Spleen (tissue), 11 donors: Measurements from ENCODE around the gene MAP1LC3C. TPM values are rescaled to one million over a fixed set of nuclear protein-coding genes. Genes with fewer than 3 reads are reported as not detected.

ENCODE experiments used
- DNase-seq: peaks from one replicate; pipeline ENCODE4 v3.0.0-alpha.2; 2020
- H3K27ac ChIP-seq, 8 donors: fragments of 200-600 bp; sonication (generic) in 7 of 8; 1 replicate in 4 of 8; 2 replicates in 4 of 8; pipeline versions ENCODE4 v1.5.0 to v1.8.0; 2016 to 2021; ENCODE audit warnings: inconsistent platforms in 4 of 8, mild to moderate bottlenecking in 4 of 8, moderate library complexity in 1 of 8
- H3K27me3 ChIP-seq, 7 donors: fragments of 200-600 bp; sonication (generic) in 6 of 7; replicated peaks in 1 of 7; 1 replicate in 4 of 7; 2 replicates in 3 of 7; pipeline versions ENCODE4 v1.5.0 to v1.8.0; 2016 to 2021; ENCODE audit warnings: inconsistent platforms in 3 of 7, mild to moderate bottlenecking in 1 of 7
- H3K36me3 ChIP-seq, 6 donors: fragments of 200-600 bp; sonication (generic) in 5 of 6; 1 replicate in 4 of 6; 2 replicates in 2 of 6; pipeline versions ENCODE4 v1.5.0 to v1.8.0; 2016 to 2021; ENCODE audit warnings: inconsistent platforms in 2 of 6
- H3K4me1 ChIP-seq, 6 donors: fragments of 200-600 bp; sonication (generic) in 5 of 6; 1 replicate in 3 of 6; 2 replicates in 3 of 6; pipeline versions ENCODE4 v1.5.0 to v1.8.0; 2016 to 2021; ENCODE audit warnings: inconsistent platforms in 3 of 6
- H3K4me3 ChIP-seq, 8 donors: fragments of 200-600 bp; sonication (generic) in 7 of 8; 1 replicate in 4 of 8; 2 replicates in 4 of 8; pipeline versions ENCODE4 v1.5.0 to v1.8.0; 2016 to 2021; ENCODE audit warnings: inconsistent platforms in 4 of 8, mild to moderate bottlenecking in 4 of 8, moderate library complexity in 2 of 8
- H3K9me3 ChIP-seq, 8 donors: fragments of 200-600 bp; sonication (generic) in 7 of 8; 1 replicate in 4 of 8; 2 replicates in 4 of 8; pipeline versions ENCODE4 v1.5.0 to v1.8.0; 2016 to 2021; ENCODE audit warnings: inconsistent platforms in 4 of 8
- POLR2A ChIP-seq, 3 donors: fragments of 450-650 bp; IDR thresholded peaks; one replicate each; pipeline ENCODE4 v1.5.1; 2017; ENCODE audit warnings: antibody characterized with exemption in 3 of 3, mild to moderate bottlenecking in 1 of 3
- POLR2AphosphoS5 ChIP-seq, 3 donors: sonication (generic); formaldehyde crosslinking; IDR thresholded peaks; one replicate each; pipeline ENCODE4 v1.5.1; 2017; ENCODE audit warnings: antibody characterized with exemption in 3 of 3
- WGBS, 5 donors: extraction: QIAGEN DNeasy Blood & Tissue Kit in 3 of 5; methylation state at CpG; one replicate each; pipeline versions ENCODE4 v1.1.5 to v1.1.7; 2013 to 2018; 5-methylcytosine and 5-hydroxymethylcytosine counted together
- intact Hi-C: fragments of 100-400 bp; cut with DNase I; formaldehyde crosslinking; loops from one replicate; pipeline ENCODE4 v1.15.0; 2023; ENCODE audit warnings: low total_unique reads
- polyA plus RNA-seq, 3 donors: library from polyadenylated mRNA; stranded (reverse); fragments of 200-250 nt; gene quantifications; one replicate each; pipeline ENCODE4 v1.2.1, GENCODE V29; 2013
- total RNA-seq, 7 donors: library from RNA; depleted of rRNA in 3 of 7; stranded (reverse); fragments of >200 nt in 3 of 7; fragmentation: NEBNext Ultra II Directional in 4 of 7; extraction: Animal tissue kit (Norgen Biotek cat#: 25700) in 4 of 7; gene quantifications; one replicate each; pipeline versions ENCODE4 v1.1.0 to v1.2.1, GENCODE V29; 2016 to 2021
- TF ChIP-seq, protein P1 (sequence below), 11 experiments: fragments of 200-600 bp in 7 of 11; fragments of 450-650 bp in 4 of 11; sonication (generic) in 4 of 11; IDR thresholded peaks in 8 of 11; conservative IDR thresholded peaks in 3 of 11; 1 replicate in 7 of 11; 2 replicates in 4 of 11; pipeline versions ENCODE4 v1.4.0 to v1.8.0; 2016 to 2021; ENCODE audit warnings: antibody characterized with exemption in 11 of 11, inconsistent platforms in 4 of 11, mild to moderate bottlenecking in 1 of 11
- donor health status: healthy with polysubstance abuse.
- donor health status: DM: no; HTN: no; CAD: no; lungs with moderate emphysema.
- donor health status: DM: no; HTN: no; CAD: no.
- donor health status: Bipolar disorder and iron deficiency.
- donor health status: healthy.
- donor health status: DM: no; HTN: no; CAD: no.
- donor health status: DM: yes; HTN: yes; CAD: no.

Gene MAP1LC3C
- total and polyA plus RNA-seq, 10 donors = 0.20 to 0.70 (median 0.49) TPM; not detected in 3

GRCh38 chr1:242017580-242018233 lies 18.8 kb upstream of the MAP1LC3C start:
- Histone ChIP-seq H3K9me3 (no peaks in the 10 kb centered on the region), H3K4me1 (peaks cover 0 to 5% (median 0%) of the 10 kb centered on the region in 6 donors), H3K4me3 (no peak overlapping the region), H3K27ac (no peak overlapping the region), H3K27me3 (no peaks in the 10 kb centered on the region), H3K36me3 (no peaks in the 10 kb centered on the region)
- WGBS, 5 donors = 33 to 43% (median 41%) methylated on average over 9 to 10 of the region's 10 CpGs
- intact Hi-C loops = loop anchor here (5.0 kb wide), 1 partner anchor 405 kb away; no protein-coding TSS in a partner anchor
- DNase-seq = peak; percentile 69
- TF ChIP-seq POLR2AphosphoS5 (IDR thresholded peaks at IDR 0.05) = no peak
- TF ChIP-seq, protein P1, sequence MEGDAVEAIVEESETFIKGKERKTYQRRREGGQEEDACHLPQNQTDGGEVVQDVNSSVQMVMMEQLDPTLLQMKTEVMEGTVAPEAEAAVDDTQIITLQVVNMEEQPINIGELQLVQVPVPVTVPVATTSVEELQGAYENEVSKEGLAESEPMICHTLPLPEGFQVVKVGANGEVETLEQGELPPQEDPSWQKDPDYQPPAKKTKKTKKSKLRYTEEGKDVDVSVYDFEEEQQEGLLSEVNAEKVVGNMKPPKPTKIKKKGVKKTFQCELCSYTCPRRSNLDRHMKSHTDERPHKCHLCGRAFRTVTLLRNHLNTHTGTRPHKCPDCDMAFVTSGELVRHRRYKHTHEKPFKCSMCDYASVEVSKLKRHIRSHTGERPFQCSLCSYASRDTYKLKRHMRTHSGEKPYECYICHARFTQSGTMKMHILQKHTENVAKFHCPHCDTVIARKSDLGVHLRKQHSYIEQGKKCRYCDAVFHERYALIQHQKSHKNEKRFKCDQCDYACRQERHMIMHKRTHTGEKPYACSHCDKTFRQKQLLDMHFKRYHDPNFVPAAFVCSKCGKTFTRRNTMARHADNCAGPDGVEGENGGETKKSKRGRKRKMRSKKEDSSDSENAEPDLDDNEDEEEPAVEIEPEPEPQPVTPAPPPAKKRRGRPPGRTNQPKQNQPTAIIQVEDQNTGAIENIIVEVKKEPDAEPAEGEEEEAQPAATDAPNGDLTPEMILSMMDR (IDR thresholded peaks at IDR 0.05 in 8 of 11, conservative IDR thresholded peaks at IDR 0.05 in 3 of 11) = peak in 10 of 11 experiments; percentile 9 to 62 (median 52)

GRCh38 chr1:242016479-242016878 lies 17.6 kb upstream of the MAP1LC3C start:
- H3K4me3 ChIP-seq = no peak overlapping the region
- no peaks in the 10 kb centered on the region for H3K9me3 ChIP-seq
- intact Hi-C loops = loop anchor here (5.0 kb wide), 1 partner anchor 404 kb away; no protein-coding TSS in a partner anchor
- H3K27ac ChIP-seq = no peak overlapping the region
- TF ChIP-seq, protein P1 (IDR thresholded peaks at IDR 0.05 in 8 of 11, conservative IDR thresholded peaks at IDR 0.05 in 3 of 11) = no peak
- TF ChIP-seq POLR2AphosphoS5 (IDR thresholded peaks at IDR 0.05) (no peak), POLR2A (IDR thresholded peaks at IDR 0.05) (no peak)
- no peak for DNase-seq
- peaks cover 0 to 5% (median 0%) of the 10 kb centered on the region in 6 donors for H3K4me1 ChIP-seq
- no peaks in the 10 kb centered on the region for H3K36me3 ChIP-seq
- H3K27me3 ChIP-seq = no peaks in the 10 kb centered on the region

DNA sequence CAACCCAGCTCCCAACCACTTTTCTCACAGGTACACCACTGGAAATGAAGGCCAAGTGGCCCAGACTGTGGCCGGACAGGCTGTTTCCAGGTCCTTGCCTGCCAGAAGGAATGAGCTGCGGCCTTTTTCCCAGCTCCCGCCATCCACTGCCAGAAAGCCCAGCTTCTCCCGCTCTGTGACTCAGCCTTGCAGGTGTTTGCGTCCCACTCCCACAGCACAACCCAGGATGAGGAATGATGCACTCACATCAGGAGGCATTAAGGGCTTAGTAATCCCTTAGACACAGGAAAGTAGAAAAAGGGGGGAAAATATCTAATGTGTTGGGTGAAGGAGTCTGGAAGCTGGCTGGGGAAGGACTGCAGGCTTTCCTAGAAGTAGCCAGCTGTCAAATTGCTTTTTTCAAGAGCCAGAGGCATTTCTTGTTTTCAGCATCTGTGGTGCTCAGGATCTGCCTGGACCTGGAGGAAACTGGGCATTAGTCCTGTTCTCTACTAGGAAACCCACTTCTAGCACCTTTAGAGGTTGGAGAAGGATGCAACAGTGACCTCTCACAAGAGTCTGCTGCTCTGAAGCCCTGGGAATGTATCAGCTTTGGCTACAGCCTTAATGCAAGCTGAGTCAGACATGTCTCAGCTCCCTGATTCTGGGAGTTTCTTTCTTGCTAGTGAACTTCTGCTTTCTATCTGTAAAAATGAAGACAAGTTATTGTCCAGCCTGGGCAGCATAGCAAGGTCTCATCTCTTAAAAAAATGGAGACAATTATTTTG lies 13.2 kb upstream of the MAP1LC3C start:
- Histone ChIP-seq H3K27ac (no peak overlapping the region), H3K4me1 (no peaks in the 10 kb centered on the region), H3K27me3 (no peaks in the 10 kb centered on the region), H3K36me3 (no peaks in the 10 kb centered on the region), H3K9me3 (no peaks in the 10 kb centered on the region), H3K4me3 (no peak overlapping the region)
- 84 to 95% (median 93%) methylated on average over 5 of the region's 5 CpGs for WGBS, 5 donors
- DNase-seq = no peak
- no peak for TF ChIP-seq POLR2A (IDR thresholded peaks at IDR 0.05)
- TF ChIP-seq, protein P1 (IDR thresholded peaks at IDR 0.05 in 8 of 11, conservative IDR thresholded peaks at IDR 0.05 in 3 of 11) = no peak
- no peak for TF ChIP-seq POLR2AphosphoS5 (IDR thresholded peaks at IDR 0.05)
- intact Hi-C loops = no loop called here
